NCI-H82 (cell line): Measurements from ENCODE around the gene RAET1L.
"Not testable (repeated sequence)": the region's sequence is repeated elsewhere in the genome, so short reads cannot be mapped to it uniquely, and the experiment has no call there.

Source experiments
- DNase-seq: peaks from one replicate; lab custom pipeline; 2025; lab: John Stamatoyannopoulos, UW

The RAET1L gene

DNA sequence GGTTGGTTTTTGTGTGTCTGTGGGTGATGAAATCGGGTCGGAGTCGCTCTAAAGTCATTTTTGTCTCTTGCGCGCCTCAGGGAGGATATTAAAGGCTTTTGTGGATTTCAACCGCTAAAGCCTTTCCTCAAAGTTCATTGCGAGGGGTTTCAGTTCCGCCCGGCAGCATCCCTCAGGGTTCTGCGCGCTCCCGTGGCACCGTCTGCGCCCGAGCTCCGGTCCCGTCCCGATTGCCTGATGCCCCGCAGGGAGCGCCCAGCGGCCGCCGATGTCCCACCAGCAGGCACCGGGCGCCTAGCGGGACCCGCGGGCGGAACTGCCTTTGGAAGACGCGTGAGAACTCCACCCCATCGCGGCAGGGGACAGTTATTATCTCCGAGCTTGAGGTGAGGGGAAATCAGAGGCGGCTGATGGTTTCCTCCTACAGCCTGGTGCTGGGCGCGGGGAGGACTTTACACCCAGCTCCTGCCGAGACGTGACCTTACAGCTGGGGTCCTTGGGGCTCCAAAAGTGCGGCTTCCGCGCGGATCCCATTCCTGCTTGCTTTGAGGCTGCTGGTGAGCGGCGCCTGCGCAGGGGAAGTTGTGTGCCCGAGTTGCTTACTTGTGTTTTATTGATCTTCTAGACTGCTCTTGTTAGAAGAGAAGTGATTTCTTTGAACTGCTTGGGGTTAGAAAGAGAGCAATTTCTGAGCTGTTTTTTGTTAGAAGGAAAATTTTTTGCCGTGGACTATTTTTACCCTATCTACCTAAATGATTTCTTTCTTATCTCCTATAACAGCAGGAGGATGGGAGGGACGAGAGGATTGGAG is 34.5 kb downstream of the RAET1L start:
- no peak for DNase-seq

GRCh38 chr6:149990212-149990660 is 35.1 kb downstream of the RAET1L start:
- DNase-seq: no peak

DNA sequence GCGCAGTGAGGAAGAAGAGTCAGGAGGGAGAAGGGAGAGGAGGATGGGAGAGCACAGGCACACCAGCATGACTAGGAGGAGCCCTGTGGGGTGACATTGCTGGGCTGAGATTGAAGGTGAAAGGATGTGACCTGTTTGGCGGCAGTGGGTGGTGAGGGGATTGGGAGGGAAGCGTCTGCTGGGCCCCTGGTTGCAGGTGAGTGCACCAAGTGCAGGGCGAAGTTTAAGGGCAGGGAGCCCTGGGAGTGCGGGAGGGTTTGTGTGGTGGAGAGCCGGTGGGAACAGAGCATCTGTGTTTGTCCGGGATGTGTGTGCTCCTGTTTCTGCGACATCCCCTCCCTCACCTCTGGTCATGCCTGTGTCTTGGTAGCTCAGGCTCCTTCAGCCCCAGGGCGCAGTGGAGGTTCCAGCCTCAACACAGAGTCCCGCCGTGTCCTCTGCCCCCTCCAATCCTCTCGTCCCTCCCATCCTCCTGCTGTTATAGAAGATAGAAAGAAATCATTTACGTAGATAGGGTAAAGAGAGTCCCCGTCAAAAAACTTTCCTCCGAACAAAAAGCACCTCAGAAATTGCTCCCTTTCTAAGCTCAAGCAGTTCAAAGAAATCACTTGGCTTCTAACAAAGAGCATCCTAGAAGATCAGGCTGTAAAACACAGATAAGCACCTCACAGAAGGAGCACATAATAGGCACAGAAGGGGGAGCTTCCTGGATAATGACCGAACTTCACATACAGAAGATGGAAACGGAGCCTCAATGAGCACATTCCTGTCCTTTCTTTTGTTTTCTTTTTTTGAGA is 36.6 kb downstream of the RAET1L start:
- no peak for DNase-seq

DNA sequence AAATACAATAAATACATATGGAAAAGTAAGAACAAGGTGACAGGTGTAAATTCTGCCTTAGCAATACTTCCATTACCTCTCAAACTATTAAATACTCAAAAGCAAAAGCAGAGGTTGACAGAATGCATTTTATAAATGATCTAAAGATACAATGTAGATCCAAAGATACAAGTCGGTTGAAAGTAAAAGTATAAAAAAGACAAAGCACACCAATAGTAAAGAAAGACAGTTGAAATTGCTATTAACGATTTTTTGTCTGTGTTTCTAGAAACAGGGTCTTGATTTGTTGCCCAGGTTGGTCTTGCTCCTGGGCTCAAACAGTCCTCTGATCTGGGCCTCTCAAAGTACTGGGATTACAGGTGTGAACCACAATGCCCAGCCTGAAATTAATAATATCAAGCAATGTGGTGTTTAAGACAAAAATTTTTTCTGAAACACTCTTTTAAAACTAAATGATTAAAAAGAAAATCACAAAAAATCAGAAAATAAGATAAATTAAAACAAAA is 37.7 kb downstream of the RAET1L start:
- no peak for DNase-seq

DNA sequence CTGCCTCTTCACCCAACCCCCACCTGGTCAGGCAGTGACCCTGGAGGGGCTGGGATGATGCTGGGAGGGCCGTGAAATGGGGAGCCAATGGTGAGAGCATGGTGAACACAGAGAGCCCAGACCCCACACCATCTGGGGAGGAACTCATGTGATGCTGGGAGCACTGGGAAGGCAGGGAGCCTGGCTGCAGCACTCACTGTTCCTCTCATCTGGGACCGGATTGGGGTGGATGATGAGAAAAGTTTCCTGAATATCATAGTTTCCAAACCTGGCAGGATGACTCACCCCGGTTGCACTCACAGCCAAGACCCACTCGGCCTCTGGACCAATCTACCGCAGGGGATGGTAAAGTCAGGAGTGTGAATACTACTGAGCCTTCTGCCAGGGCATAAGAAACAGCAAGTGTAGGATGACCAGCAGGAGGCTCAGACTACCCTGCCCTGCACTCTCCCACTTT is 39.8 kb downstream of the RAET1L start:
- DNase-seq: no peak

DNA sequence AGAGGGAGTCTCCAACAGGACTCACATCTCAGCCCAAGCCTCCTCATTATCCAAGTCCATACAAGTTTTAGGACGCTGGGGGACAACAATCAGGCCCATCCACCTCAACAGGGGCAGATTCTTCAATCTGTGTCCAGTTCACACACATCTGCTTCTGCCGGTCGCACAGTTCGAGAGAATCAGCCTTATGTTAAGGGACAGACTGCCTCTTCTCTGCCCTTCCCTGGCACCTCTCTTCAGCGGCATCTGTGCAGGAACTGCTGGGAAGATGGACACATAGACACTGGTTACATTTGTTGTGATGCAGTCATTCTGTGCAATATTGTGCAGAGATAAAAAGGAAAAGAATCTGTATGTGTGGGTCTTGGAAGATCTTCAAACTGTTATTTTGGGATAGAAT is 40.6 kb downstream of the RAET1L start:
- DNase-seq: no peak

GRCh38 chr6:149983145-149983544 is 42.2 kb downstream of the RAET1L start:
- no peak for DNase-seq

GRCh38 chr6:149979293-149979692 is 46.0 kb downstream of the RAET1L start:
- no peak for DNase-seq

DNA sequence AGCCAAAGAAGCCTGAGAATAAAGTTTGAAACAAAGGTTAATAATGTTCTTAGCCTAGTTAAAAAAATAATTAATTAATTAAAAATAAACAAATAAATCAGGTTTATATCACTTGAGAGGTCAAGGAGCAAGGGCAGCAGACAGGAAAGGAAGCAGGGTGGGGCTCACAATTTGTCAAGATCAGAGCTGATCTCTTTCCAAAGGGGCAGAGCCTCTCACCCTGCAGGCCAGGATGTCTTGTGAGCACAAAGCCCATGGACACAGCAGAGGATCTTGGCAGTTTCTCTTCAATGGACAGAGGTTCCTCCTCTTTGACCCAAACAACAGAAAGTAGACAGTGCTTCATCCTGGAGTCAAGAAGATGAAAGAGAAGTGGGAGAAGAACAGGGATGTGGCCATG is 46.7 kb downstream of the RAET1L start:
- no peak for DNase-seq

DNA sequence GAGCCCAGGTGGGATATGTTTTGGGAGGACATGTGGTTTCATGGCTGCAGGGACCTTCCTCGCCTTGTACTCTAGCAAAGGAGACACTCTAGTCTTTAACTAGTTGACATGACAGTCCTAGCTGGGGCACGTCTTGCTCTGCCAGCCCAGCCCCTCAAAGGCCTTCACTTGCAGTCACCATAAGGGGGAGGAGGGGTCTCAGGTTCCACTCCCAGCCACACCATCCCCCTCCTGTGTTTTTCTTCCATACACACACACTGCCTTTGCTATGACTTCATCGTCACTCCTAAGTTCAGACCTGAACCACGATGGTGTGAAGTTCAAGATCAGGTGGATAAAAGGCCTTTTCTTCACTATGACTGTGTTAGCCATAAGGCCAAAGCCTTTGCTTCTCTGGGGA is 48.1 kb downstream of the RAET1L start:
- no peak for DNase-seq

GRCh38 chr6:149975400-149975799 is 49.9 kb downstream of the RAET1L start:
- no peak for DNase-seq

GRCh38 chr6:149974825-149975224 is 50.5 kb downstream of the RAET1L start:
- no peak for DNase-seq

DNA sequence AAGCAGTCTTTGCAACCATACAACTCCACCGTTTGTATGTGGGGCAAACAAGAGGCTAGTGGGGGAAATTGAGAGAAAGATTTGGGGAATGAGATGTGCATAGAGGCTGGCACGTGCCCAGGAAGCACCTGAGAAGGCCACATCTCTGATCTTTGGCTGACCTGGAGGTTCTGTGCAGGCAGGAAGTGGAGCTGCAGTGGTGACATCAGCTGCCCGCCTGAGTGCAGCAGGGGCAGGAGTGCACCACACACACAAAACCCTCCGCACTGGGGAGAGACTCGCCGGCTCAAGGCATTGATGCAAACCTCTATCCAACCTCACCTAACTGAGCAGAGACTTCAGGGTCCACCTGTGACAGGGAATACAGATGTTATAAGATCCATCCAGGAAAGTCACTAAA is 50.9 kb downstream of the RAET1L start:
- DNase-seq: not testable (repeated sequence)

GRCh38 chr6:149969635-149970034 is 55.7 kb downstream of the RAET1L start:
- no peak for DNase-seq

DNA sequence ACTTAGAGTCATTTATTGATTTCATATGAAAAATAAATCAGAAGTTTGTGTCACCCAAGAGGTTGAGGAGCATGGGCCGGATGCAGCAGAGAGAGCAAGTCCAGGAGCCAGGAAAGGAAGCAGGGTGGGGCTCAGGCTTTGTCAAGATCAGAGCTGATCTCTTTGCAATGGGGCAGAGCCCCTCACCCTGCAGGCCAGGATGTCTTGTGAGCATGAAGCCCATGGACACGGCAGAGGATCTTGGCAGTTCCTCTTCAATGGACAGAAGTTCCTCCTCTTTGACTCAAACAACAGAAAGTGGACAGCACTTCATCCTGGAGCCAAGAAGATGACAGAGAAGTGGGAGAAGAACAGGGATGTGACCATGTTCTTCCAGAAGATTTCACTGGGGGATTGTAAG is 56.4 kb downstream of the RAET1L start:
- DNase-seq: not testable (repeated sequence)
